GM03348 (cell line): ENCODE measurements around the gene C5.

ENCODE experiments used
- DNase-seq: peaks from one replicate; pipeline ENCODE4 v3.0.0; 2012; ENCODE audit warnings: low spot score

The C5 gene

DNA sequence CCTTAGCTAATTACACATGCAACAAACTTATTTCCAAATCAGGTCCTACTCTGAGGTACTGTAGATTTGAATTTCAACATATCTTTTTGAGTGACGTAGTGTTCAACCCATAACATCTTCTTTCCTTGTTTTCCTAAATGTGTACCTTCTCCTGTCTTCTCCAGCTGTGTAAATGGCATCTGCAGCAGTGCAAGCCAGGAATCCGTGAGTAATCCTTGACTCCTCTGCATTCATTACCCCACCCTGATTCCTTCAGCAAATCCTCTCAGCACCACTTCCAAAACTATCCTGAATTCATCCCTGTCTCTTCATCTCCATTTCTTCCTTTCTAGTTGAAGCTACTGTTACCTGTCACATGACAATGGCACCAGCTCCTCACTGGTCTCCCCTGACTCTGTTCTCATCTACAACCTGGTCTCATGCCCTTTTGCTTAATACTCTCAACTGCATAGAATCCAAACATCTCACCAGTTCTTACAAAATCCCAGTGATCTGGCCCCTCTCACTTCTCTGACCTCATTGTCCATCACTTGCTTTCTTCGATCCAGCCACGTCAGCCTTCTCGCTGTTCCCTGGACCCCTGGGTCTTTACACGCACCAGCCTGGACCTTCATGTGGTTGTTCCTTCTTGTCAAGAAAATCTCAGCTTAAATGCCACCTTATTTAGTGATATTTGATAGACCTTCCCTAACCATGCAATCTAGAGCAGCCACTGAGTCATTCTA, 108.9 kb downstream of the C5 start:
- peak; percentile 73 for DNase-seq

- no peak for DNase-seq
Measured at GRCh38 chr9:120940573-120940972, 109.5 kb downstream of the C5 start.

GRCh38 chr9:120938851-120939250, 111.2 kb downstream of the C5 start:
- DNase-seq: no peak

DNA sequence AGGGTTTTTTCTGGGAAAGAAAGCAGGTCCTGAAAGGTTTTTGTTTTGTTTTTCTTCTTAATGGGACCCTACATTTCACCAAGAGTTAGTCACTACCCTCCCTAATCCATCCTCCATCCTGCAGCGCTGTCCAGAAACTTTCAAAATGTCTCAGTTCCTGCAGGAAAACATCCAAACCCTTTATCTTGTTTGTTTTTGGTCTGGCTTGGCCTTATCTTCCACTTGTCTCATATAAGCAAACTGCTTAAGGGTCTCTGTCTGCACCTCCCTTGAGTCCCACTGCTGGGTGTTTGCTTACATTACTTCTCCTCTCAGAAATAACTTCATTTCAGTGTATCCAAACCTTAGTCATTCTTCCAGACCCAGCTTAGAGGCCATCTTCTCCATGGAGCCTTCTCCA, 112.5 kb downstream of the C5 start:
- DNase-seq: no peak

DNA sequence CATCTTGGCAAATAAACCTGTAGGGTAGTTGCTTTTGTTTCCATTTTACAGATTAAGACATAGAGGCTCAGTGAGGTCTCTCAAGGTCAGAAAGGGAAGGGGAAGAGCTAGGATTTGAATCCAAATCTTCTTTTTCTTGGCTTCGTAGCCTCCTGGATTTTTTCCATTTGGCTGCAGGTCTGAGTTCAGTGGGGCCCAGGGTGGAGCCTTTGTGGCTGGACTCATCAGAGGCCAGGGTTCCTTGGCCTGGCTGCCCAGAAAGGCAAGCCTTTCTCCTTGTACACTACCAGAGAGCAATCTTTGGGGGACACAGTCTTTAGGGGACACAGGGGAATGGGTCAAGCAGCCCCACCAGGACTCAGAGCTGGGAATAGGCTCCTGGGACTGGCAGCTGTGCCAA, 112.9 kb downstream of the C5 start:
- DNase-seq: no peak

- no peak for DNase-seq
Measured at GRCh38 chr9:120936764-120937122, 113.3 kb downstream of the C5 start.

GRCh38 chr9:120936011-120936763, 113.9 kb downstream of the C5 start:
- DNase-seq: peak; percentile 95

DNA sequence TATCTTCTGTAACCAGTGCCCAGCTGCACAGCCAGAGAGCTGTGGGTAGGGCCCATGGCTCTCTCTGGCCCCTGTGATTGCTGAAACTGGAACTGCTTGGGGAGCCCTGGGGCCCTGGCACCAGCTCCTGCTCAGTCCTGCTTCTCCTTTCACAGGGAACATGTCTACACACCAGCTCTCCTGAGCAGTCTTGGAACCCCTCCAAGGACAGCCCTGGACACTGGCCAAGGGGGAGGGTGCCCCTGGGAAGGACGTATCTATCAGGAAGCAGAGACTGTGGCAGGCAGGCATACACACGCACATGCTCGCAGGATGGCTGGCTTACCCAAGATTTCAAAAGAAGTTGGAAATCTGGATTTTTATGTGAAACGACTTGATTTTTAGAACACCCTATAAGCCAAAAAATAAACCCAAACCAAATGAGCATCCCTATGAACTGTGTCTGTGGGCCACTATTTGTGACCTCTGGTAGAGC, 114.7 kb downstream of the C5 start:
- peak; percentile 81 for DNase-seq

- DNase-seq: no peak
Measured at GRCh38 chr9:120934281-120934680, 115.8 kb downstream of the C5 start.

DNA sequence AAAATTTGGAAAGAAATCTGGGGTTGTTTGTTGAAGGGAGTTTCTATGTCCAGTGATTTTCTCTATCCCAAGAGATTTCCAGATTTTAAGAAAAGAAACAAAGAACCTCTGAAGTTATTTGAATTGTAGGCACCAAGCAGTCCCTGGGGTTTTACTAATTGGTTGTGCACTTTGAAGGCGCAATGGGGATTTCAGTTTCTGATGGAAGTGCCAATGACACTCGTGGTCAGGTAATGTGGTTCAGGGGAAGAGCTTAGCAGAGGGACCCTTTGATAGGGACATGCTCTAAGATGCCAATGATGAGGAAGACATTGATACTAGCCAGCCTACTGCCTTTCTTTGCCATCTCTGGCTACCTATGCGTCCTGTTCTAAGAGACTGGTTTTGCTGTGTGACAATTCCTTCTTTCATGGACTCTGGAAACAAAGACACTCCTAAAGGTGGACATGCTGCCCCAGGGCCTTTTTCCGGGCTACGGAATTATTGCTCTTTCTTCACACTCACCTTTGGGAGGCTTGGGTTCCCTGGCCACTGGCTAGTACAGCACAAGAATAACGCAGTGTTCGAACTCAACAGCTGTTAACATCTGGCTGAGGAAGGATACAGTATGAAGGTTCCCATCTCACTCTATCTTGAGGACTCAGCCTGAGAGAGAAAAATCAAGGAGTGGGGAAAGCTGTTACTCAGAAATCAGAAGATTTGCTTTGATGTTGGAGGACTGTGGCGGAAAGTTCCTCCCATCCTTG, 116.6 kb downstream of the C5 start:
- DNase-seq: no peak

- no peak for DNase-seq
Measured at GRCh38 chr9:120932086-120932823, 117.8 kb downstream of the C5 start.

GRCh38 chr9:120931231-120932085, 118.6 kb downstream of the C5 start:
- DNase-seq: peak; percentile 74

DNA sequence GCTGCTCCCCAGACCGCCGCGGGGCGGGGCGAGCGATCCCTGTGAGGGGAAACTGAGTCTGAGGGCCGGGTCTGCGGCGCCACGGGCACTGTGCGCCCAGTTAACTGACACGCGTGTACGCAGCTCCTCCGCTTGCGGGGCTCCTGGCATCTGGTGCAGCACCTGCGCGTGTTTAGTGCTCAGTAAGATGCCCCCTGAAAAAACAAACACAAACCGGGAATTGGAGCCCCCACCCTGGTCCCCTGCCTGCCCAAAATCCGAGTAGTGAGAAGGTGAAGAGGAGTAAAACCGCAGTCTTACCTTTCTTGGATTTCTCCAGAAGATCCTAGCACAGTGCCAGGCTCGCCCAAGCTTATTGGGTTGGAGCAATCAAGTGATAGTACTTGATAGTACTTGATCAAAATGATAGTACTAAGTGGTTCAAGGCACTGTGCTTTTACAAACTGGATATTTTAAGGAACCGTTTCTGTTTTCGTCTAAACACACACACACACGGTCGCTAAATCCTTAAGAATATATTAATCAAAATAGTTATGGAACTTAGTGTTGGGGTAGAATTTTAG, 120.8 kb downstream of the C5 start:
- DNase-seq: no peak

- DNase-seq: peak; percentile 92
Measured at GRCh38 chr9:120928483-120929228, 121.4 kb downstream of the C5 start.

DNA sequence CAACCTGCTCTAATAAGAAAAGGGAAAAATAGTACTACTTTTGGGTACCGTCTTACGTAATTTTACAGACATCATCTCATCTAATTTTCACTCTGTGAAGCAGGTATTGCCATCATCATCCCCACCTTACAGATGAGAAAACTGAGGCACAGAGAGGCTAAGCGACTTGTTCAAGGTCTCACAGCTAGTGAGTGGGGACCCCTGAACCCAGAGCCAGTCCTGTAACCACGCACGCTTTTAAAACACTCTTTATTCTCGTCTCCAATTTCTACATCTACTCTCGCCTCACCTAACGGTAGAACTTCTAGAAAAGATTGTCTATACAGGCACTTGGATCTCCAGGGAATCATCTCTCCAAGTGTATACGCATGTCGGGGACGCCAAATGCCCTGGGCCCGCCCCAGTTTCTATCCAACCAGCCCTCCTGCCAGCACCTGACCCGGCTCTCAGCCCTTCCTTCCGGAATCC, 122.0 kb downstream of the C5 start:
- no peak for DNase-seq

DNA sequence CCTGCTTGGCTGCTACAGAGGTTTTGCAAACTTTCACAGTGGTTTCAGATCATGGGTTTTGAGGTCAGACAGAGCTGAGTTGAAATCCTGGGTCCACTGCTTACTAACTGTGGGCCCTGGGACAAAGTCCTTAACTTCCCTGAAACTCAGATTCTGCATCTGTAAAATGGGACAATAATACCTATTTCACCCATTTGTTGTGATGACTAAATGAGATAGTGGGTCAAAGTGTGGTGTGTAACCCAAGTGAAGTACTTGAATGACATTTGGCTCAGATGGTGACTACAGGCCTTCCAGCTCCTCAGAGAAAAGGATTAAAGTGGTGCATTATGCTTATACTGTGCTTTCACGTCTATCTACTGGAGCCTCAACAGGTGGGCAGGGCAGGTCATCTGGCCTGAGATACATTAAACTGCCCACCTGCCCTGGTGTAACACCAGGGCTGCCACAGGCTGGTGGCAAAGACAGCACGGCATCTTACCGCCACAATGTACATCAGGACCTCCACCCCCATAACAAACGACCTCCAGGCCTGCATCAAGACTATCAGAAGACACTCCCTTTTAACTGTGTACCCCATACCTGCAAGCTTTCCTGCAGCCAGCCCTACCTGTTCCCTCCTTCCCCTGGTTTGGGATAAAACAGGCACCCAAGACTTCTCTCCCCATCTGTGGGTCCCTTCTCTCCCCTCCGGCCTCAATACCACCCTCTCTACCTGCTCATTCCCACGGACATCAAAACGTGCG, 122.6 kb downstream of the C5 start:
- DNase-seq: no peak

- no peak for DNase-seq
Measured at GRCh38 chr9:120926397-120926928, 123.6 kb downstream of the C5 start, which contains the start of gene TRAF1. Gene TRAF1 (minus strand): TSS chr9:120926796. CDS start chr9:120926075, 721 bp downstream.

DNA sequence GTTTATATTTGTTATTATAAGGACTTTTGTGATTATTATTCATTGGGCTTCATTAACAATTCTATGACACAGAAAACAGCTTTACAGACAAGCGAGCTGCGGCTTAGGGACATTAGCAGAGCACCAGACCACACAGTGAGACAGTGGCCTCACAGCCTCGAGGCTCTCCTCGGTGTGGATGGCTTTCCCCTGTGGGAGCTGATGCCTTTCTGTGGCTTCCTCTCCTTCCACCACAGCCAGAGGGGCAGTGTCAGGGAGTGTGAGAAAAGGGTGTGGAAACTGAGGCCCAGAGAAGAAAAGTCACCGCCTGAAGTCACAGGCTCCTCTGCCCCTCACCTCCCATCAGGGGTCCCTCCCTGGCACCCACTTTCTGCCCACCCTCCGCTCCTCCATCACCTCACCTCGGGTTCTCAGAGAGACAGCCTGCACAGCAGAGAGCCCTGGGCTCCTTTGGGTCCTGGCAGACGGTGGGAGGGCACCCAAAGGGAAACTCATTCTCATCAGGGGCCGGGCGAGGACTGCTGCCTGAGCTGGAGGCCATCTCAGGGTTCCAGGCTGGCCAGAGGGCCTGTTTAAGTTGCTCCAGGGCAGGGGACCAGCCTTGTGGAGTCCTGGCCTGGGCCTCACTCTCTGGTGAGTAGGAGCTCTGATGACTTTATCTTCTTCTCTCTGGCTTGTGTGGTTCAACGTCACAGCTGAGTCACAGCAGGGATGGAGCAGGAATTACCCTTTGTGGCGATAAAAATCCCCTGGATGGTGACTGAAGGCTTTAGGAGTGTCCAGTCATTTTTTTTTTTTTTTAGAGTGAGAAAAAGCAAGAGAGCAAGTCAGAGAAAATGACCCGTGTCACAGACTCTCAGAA, 124.3 kb downstream of the C5 start:
- peak; percentile 63 for DNase-seq
